Inflammatory macrophage treated with lipopolysaccharide for 1 hour (primary cell): Measurements from ENCODE around the gene MRPL51.
A peak's percentile ranks its signal among the peaks of the same experiment; 100 is the strongest.

ENCODE experiments used
- DNase-seq, 2 donors: peaks; one replicate each; pipeline ENCODE4 v3.0.0-alpha.2; 2020 to 2022

The MRPL51 gene

DNA sequence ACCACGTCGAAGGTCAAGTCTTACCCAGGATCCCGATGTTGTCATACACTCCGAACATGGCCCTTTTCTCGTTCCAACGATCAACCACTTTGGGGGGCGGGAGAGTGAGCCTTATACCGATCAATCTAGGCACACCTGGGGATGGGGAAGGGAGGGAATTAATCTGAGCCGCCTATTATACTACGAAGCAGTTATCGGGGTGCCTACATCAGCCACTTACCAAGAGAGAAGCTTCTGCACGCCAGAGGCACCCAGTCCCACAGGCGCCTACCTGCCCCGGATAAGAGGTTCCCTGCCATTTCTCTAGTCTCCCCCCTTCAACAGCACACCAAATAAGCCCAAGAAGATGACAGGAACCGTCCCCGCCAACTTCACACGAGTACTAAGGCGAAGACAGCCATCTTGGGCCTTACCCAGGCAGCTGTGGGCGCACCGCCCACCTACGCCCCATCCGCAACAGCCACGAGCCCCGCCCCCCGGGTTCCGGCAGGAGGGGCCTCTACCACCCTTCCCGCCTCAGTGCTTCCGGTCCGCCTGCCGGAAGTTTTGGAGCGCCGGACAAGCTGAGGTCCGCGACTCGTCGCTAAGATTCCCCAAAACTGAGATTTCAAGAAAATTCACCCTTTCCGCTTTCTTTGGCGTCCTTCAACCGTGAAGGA lies at the start of gene MRPL51:
Gene MRPL51 (minus strand): TSS at position 425 of the 659 bp plus-strand sequence. CDS start 126 bp downstream, at position 299.
- peak; percentile 87 to 98 for DNase-seq

DNA sequence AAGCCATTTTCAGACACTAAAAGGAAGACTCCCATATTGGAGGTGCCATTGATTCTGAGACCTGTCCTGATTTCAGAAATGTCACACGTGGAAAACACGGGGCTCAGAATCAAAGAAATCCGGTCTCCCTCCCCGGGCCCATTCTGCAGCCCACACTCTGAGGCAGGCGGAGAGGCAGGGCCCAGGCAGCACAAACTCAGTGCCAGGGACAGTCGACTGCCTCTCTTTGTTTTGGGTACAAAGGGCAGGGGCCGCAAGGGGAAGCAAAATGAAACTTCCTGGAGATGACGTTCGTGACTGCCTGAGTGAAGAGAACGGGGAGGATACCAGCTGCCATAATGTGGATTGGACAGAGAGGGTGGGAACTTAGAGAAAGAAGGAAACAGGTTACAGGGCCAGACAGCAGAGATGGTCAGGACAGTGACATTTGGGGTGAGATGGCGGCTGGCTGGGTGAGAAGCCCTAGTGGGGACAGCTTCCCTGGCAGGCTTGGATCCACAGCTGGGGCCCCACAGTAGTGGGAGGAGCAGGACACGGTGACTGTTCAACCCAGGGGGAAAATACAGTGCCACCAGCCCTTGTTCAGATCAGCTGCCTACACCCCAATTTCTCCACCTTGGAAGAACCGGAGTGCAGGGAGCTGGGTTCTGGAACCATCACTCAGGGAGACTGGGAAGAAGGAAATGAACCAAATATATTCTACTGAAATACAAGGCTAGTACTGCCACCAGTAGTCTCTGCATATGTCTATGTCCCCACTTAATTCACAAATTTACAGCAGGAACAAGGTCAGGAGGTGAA lies 49.3 kb upstream of the MRPL51 start:
- DNase-seq: no peak

GRCh38 chr12:6541371-6542165 lies 48.5 kb upstream of the MRPL51 start:
- no peak for DNase-seq

DNA sequence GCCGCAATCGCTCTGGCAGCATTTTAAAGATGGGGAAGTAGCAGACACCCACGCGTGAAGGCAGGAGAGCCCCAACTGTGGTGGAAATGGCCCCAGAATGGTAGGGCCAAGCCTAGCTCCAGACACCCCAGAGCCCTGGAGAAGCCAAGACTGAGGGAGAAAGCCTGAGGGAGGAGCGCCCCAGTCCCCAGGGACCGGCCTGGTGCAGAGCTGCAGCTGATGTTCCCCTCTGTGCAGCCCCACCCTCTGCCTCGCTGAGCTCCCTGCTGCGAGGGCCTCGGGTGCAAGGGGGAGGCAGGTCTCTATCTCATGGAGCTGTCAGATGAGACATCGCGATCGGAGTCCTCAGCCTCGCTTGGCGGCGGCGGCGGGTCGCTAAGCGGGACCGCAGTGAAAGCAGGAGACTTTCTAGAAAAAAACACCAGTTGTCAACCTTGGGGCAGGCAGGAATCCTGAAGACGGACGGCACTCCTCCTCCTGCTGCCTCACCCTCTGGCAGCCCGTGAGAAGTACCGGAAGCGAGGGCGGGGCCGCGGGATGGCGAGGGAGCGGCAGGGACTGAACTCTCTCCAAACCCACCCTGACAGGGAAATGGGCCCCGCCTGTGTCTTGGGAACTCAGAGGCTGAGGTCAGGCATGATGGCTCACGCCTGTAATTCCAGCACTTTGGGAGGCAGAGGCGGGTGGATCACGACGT lies 47.3 kb upstream of the MRPL51 start:
- peak; percentile 59 to 65 for DNase-seq

DNA sequence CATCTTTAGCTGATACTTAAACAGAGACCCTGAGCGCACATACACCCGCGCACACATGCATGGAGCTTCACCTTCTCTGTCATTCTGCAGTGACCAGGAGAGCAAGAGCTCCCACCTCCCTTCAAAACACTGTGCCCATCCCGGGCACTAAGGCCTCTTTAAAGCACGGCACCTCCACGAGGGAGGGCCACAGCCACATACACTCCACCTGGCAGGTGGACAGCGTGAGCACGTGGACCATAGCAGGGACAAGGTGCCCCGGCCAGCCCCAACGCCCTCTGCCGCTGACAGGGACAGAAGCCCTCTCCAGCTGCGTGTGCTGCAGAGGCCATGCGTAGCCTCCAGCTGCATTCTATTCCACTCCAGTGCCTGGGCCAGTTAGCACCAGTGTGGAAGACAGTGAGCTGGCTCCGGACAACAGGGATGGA lies 46.7 kb upstream of the MRPL51 start:
- no peak for DNase-seq

- no peak for DNase-seq
These were observed 46.2 kb upstream of the MRPL51 start for GRCh38 chr12:6539314-6539682.

DNA sequence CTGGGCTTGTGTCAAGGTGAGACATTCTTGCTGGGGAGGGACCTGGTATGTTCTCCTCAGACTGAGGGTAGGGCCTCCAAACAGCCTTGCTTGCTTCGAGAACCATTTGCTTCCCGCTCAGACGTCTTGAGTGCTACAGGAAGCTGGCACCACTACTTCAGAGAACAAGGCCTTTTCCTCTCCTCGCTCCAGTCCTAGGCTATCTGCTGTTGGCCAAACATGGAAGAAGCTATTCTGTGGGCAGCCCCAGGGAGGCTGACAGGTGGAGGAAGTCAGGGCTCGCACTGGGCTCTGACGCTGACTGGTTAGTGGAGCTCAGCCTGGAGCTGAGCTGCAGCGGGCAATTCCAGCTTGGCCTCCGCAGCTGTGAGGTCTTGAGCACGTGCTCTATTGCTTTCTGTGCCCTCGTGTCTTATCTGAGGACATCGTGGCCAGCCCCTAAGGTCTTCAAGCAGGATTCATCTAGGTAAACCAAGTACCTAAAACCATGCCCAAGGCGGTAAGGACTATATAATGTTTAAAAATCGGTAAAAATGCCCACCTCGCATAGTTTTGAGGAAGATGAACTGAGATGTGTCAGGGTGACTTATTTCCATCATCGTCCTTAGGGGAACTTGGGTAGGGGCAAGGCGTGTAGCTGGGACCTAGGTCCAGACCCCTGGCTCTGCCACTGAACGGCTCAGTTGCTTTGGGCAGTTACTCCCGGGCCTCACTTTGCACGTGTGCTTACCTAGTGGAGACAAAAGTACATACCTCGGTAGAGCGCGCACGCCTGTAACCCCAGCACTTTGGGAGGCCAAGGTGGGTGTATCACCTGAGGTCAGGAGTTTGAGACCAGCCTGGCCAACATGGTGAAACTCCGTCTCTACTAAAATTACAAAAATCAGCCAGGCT lies 45.6 kb upstream of the MRPL51 start:
- no peak for DNase-seq

DNA sequence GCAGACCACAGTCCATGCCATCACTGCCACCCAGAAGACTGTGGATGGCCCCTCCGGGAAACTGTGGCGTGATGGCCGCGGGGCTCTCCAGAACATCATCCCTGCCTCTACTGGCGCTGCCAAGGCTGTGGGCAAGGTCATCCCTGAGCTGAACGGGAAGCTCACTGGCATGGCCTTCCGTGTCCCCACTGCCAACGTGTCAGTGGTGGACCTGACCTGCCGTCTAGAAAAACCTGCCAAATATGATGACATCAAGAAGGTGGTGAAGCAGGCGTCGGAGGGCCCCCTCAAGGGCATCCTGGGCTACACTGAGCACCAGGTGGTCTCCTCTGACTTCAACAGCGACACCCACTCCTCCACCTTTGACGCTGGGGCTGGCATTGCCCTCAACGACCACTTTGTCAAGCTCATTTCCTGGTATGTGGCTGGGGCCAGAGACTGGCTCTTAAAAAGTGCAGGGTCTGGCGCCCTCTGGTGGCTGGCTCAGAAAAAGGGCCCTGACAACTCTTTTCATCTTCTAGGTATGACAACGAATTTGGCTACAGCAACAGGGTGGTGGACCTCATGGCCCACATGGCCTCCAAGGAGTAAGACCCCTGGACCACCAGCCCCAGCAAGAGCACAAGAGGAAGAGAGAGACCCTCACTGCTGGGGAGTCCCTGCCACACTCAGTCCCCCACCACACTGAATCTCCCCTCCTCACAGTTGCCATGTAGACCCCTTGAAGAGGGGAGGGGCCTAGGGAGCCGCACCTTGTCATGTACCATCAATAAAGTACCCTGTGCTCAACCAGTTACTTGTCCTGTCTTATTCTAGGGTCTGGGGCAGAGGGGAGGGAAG lies 44.7 kb upstream of the MRPL51 start:
- DNase-seq: peak; percentile 52 to 90

GRCh38 chr12:6536894-6537579 lies 44.0 kb upstream of the MRPL51 start:
- no peak for DNase-seq

- no peak for DNase-seq
These were observed 43.1 kb upstream of the MRPL51 start for GRCh38 chr12:6535960-6536847.

GRCh38 chr12:6535697-6535946 lies 42.6 kb upstream of the MRPL51 start:
- DNase-seq: no peak

- DNase-seq: peak; percentile 82 to 84
These were observed 42.1 kb upstream of the MRPL51 start for GRCh38 chr12:6534945-6535696.

GRCh38 chr12:6534695-6534944 lies 41.6 kb upstream of the MRPL51 start:
- DNase-seq: no peak

DNA sequence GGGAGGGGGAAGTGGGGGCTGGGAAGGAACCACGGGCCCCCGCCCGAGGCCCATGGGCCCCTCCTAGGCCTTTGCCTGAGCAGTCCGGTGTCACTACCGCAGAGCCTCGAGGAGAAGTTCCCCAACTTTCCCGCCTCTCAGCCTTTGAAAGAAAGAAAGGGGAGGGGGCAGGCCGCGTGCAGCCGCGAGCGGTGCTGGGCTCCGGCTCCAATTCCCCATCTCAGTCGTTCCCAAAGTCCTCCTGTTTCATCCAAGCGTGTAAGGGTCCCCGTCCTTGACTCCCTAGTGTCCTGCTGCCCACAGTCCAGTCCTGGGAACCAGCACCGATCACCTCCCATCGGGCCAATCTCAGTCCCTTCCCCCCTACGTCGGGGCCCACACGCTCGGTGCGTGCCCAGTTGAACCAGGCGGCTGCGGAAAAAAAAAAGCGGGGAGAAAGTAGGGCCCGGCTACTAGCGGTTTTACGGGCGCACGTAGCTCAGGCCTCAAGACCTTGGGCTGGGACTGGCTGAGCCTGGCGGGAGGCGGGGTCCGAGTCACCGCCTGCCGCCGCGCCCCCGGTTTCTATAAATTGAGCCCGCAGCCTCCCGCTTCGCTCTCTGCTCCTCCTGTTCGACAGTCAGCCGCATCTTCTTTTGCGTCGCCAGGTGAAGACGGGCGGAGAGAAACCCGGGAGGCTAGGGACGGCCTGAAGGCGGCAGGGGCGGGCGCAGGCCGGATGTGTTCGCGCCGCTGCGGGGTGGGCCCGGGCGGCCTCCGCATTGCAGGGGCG lies 41.0 kb upstream of the MRPL51 start, which contains the start of gene GAPDH:
Gene GAPDH (plus strand): TSS at position 595 of the 772 bp plus-strand sequence. CDS start 316 bp downstream, outside the sequence.
- peak; percentile 90 to 91 for DNase-seq

DNA sequence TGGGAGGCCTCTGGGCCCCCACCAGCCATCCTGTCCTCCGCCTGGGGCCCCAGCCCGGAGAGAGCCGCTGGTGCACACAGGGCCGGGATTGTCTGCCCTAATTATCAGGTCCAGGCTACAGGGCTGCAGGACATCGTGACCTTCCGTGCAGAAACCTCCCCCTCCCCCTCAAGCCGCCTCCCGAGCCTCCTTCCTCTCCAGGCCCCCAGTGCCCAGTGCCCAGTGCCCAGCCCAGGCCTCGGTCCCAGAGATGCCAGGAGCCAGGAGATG lies 40.5 kb upstream of the MRPL51 start:
- DNase-seq: no peak

DNA sequence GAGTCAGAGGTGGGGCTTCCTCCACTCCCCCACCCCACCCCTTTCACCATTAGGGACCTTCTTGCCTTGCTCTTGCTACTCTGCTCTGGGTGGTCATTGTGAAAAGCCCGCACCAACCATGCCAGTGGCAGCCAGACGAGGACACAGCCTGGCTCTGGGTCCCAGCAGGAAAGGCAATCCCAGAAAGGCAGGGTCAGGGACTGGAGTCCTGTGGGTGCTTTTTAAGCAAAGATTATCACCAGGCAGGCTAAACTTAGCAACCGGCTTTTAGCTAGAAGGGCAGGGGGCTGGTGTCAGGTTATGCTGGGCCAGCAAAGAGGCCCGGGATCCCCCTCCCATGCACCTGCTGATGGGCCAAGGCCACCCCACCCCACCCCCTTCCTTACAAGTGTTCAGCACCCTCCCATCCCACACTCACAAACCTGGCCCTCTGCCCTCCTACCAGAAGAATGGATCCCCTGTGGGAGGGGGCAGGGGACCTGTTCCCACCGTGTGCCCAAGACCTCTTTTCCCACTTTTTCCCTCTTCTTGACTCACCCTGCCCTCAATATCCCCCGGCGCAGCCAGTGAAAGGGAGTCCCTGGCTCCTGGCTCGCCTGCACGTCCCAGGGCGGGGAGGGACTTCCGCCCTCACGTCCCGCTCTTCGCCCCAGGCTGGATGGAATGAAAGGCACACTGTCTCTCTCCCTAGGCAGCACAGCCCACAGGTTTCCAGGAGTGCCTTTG lies 40.0 kb upstream of the MRPL51 start:
- peak in 1 of 2 donors; percentile 24 for DNase-seq
